ENCODE data around the gene CDCA8. TPM values are rescaled to one million over a fixed set of nuclear protein-coding genes. Genes with fewer than 3 reads are reported as not detected.

The CDCA8 gene
- total and polyA plus RNA-seq, 2 of the 4 experiments (the other 2 are of a cell fraction) = 5.9 to 25.7 TPM

DNA sequence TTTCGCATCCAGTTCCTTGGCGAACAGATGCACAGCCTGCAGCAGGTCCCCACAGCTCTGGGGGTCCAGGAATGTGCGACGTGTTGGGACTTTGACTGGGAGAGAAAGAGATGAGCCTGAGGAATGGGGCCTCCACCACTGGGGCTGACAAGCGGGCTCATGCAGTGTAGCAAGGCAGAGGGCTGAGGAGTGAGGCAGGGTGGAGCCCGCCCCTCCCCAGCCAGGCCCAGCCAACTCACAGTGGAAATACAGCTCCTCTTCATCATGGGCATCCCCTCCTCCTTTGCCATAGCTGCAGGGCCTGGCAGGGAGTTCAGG, 30.7 kb downstream of the CDCA8 start:
- ATAC-seq (ENCODE audit: low read depth) (no peak), DNase-seq (no peak)
- H3K18ac ChIP-seq (ENCODE audit: low read depth, low read length) = no peak overlapping the region
- POLR2A ChIA-PET (ENCODE audit: unreplicated experiment) = no interaction called here
- H4K5ac ChIP-seq (ENCODE audit: low read depth, low read length) = no peak overlapping the region
- no peak overlapping the region for H3K23ac ChIP-seq (ENCODE audit: low read depth, low read length)
- no peak overlapping the region for H2AFZ ChIP-seq (replicated peaks; ENCODE audit: low read length, poor library complexity)
- no peaks in the 10 kb centered on the region for H3K36me3 ChIP-seq (ENCODE audit: control insufficient read depth, insufficient read depth, low read length)
- no peak overlapping the region for H2AK9ac ChIP-seq (replicated peaks; ENCODE audit: low read depth, low read length, poor library complexity)
- no peak overlapping the region for H2BK20ac ChIP-seq (ENCODE audit: low read depth, low read length)
- no peak overlapping the region for H4K91ac ChIP-seq (ENCODE audit: insufficient read depth, low read depth, low read length)
- no peak overlapping the region for H3K4me3 ChIP-seq (ENCODE audit: insufficient read depth, low read depth, low read length)
- no peak overlapping the region for H4K8ac ChIP-seq (ENCODE audit: low read depth in 2 of 2, low read length in 2 of 2)
- no peak overlapping the region for H3K4ac ChIP-seq (ENCODE audit: low read depth, low read length)
- no peaks in the 10 kb centered on the region for H3K9me3 ChIP-seq (ENCODE audit: control insufficient read depth, insufficient read depth, low read length)
- no peaks in the 10 kb centered on the region for H3K4me1 ChIP-seq (ENCODE audit: control insufficient read depth, insufficient read depth, low read length)
- H3K79me1 ChIP-seq (ENCODE audit: low read depth in 1 of 2, low read length in 2 of 2) = no peaks in the 10 kb centered on the region
- no peak overlapping the region for H3K14ac ChIP-seq (replicated peaks; ENCODE audit: low read depth, low read length)
- TF ChIP-seq SMC3 (IDR thresholded peaks at IDR 0.05; ENCODE audit: low read depth, low read length) = no peak
- TF ChIP-seq RFX5 (IDR thresholded peaks at IDR 0.05; ENCODE audit: low read depth, low read length) = no peak
- no peak for TF ChIP-seq MAFK (IDR thresholded peaks at IDR 0.05; ENCODE audit: low read depth, low read length)
- TF ChIP-seq CHD1 (IDR thresholded peaks at IDR 0.05; ENCODE audit: low read depth, low read length) = no peak
- TF ChIP-seq, protein P1, sequence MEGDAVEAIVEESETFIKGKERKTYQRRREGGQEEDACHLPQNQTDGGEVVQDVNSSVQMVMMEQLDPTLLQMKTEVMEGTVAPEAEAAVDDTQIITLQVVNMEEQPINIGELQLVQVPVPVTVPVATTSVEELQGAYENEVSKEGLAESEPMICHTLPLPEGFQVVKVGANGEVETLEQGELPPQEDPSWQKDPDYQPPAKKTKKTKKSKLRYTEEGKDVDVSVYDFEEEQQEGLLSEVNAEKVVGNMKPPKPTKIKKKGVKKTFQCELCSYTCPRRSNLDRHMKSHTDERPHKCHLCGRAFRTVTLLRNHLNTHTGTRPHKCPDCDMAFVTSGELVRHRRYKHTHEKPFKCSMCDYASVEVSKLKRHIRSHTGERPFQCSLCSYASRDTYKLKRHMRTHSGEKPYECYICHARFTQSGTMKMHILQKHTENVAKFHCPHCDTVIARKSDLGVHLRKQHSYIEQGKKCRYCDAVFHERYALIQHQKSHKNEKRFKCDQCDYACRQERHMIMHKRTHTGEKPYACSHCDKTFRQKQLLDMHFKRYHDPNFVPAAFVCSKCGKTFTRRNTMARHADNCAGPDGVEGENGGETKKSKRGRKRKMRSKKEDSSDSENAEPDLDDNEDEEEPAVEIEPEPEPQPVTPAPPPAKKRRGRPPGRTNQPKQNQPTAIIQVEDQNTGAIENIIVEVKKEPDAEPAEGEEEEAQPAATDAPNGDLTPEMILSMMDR (conservative IDR thresholded peaks at IDR 0.05; ENCODE audit: low read depth, low read length) = no peak
- no peak for TF ChIP-seq NFE2L2 (IDR thresholded peaks at IDR 0.05; ENCODE audit: low read depth, low read length)
- TF ChIP-seq RCOR1 (IDR thresholded peaks at IDR 0.05; ENCODE audit: insufficient replicate concordance, low read length) = no peak
- no peak for TF ChIP-seq RAD21 (IDR thresholded peaks at IDR 0.05; ENCODE audit: low read length)
- TF ChIP-seq CEBPB (IDR thresholded peaks at IDR 0.05; ENCODE audit: low read depth, low read length) = no peak
- TF ChIP-seq POLR2A (IDR thresholded peaks at IDR 0.05; ENCODE audit: low read depth, low read length) = no peak
- TF ChIP-seq BHLHE40 (IDR thresholded peaks at IDR 0.05; ENCODE audit: low read depth, low read length) = no peak
- TF ChIP-seq MXI1 (IDR thresholded peaks at IDR 0.05; ENCODE audit: borderline replicate concordance, low read depth, low read length) = no peak
- TF ChIP-seq FOS (IDR thresholded peaks at IDR 0.05; ENCODE audit: low read depth, low read length) = no peak
- TF ChIP-seq MAZ (IDR thresholded peaks at IDR 0.05; ENCODE audit: borderline replicate concordance, low read depth, low read length) = no peak
- TF ChIP-seq ELK1 (IDR thresholded peaks at IDR 0.05; ENCODE audit: borderline replicate concordance, low read depth, low read length) = no peak
- TF ChIP-seq, protein P2, sequence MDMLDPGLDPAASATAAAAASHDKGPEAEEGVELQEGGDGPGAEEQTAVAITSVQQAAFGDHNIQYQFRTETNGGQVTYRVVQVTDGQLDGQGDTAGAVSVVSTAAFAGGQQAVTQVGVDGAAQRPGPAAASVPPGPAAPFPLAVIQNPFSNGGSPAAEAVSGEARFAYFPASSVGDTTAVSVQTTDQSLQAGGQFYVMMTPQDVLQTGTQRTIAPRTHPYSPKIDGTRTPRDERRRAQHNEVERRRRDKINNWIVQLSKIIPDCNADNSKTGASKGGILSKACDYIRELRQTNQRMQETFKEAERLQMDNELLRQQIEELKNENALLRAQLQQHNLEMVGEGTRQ (IDR thresholded peaks at IDR 0.05; ENCODE audit: low read depth, low read length) = no peak
- WGBS, 2 experiments (ENCODE audit: extremely low coverage in 2 of 2, insufficient read length in 1 of 2) = 93% methylated on average over 2 of the region's 6 CpGs; no CpG with 5 or more reads in 1 of the 2 experiments
- no peak overlapping the region for H2BK120ac ChIP-seq (ENCODE audit: low read depth, low read length)
- no peaks in the 10 kb centered on the region for H3K9me1 ChIP-seq (ENCODE audit: insufficient read depth, low read length)
- no peak overlapping the region for H3K9ac ChIP-seq (ENCODE audit: low read depth, low read length)
- no TSS peak for BruUV-seq (replicated peaks)
- dilution Hi-C loops (cut with HindIII; ENCODE audit: low sequenced_read_pairs, unreplicated experiment) = no loop called here
- in situ Hi-C loops (cut with MboI; ENCODE audit: low sequenced_read_pairs) = no loop called here
- H3K27ac ChIP-seq (ENCODE audit: insufficient read depth, low read length) = no peak overlapping the region
- CTCF ChIA-PET = no interaction called here
- no peak overlapping the region for H3K4me2 ChIP-seq (ENCODE audit: low read depth, low read length)
- no peaks in the 10 kb centered on the region; the same call in 1 of the 2 replicates for H4K20me1 ChIP-seq (ENCODE audit: insufficient read depth, low read length)
- no peak overlapping the region for H2BK15ac ChIP-seq (ENCODE audit: low read depth, low read length)
- no peak overlapping the region for H3K56ac ChIP-seq (ENCODE audit: extremely low read depth, insufficient read depth, low read length)
- no peak overlapping the region for H2AK5ac ChIP-seq (ENCODE audit: low read depth, low read length)
- no peak overlapping the region for H2BK5ac ChIP-seq (ENCODE audit: low read depth, low read length, poor library complexity, severe bottlenecking)
- intact Hi-C loops (cut with micrococcal nuclease) = no loop called here
- peaks cover 30% of the 10 kb centered on the region for H3K27me3 ChIP-seq (ENCODE audit: control insufficient read depth, insufficient read depth, low read length)

All from IMR-90 (cell line).